Measurements from ENCODE around the gene FBXO48.
"Not testable (repeated sequence)": the region's sequence is repeated elsewhere in the genome, so short reads cannot be mapped to it uniquely, and the experiment has no call there.

FBXO48 gene

GRCh38 chr2:68469935-68470334 lies 2.8 kb upstream of the FBXO48 start:
- no peak for DNase-seq

DNA sequence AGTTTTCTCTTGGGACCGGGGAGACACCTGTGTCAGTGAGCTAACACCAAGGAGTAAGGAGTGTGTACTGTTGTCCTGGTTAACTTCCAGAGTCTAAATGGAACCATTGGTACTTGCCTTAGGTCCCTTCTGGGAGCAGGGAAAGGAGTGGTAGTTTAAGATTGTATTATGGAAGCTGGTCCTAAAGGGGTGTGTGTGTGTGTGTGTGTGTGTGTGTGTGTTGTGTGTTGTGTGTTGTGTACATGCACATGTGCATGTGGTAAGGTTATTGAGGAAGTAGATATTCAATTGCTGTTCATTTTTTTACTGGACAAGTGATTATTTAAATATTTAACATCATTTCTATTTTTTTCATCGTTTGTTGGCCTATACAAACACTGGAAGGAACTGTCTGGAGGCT lies 1.7 kb upstream of the FBXO48 start:
- DNase-seq, result no peak

DNA sequence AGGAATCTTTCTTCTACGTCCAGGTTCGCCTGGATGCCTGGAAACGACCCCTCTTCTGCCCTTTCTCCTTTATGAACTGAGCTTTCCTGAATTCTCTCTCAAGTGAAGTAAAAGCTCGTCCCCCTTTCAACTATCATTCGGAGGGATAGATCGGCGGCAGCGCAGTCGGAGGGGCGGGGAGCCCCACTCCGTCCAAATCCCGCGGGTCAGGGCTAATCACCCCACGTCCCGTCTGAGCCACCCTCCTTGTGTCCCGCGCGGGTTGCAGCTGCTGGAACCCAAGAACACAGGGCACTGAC lies 367 bp downstream of the FBXO48 start:
- no peak for DNase-seq

DNA sequence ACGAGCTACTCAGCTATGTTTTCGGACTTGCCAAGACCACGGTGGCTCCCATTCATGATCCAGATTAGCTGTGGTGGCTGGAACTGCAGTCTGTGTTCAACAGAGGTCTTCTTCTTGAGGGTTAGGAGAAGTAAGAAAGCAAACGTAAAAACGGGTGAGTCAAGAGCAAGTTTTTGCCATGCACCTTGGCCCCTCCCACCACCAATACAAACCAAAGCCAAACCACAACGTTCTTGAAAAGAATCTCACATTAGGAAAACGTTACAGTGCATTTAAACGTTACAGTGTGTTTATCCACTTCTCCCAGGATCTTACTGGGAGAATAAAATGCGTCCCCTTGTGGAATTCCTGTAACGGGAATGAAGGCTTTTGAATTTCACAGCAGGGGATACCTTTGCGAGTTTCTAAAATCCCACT lies 725 bp downstream of the FBXO48 start:
- no peak for DNase-seq

DNA sequence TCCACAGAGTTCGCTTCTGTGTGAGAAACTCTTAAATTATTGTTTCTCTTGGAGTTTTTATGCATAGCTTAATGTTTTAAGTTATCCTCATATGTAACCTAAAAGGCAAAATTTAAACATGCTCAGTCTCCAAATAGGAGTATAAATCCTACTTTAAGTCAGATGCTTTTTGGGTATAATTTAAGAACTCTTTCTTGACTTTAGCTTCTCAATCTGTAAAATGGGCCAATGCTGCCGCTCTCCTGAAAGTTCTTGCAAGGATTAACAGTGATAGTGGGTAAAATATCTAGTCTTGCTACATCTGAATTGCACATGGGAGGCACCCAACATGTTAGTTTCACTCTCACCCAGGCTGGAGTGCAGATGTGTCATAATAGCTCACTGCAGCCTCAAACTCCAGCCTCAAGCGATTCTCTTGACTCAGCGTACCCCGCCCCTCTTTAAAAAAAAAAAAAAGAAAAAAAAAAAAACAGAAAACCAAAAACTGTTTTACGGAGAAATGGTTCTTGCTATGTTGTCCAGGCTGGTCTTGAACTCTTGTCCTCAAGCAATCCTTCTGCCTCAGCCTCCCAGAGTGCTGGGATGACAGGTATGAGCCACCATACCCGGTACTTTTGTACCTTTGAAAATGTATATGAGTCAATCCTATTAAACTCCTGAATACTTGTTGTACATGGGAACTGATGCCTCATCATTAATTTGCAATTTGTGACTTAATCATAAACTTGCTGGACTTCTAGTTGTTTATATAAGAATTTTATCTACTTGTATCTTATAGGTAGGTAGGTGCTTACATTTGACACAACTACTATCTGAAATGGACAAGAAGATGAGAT lies 1.8 kb downstream of the FBXO48 start:
- DNase-seq, result no peak

DNA sequence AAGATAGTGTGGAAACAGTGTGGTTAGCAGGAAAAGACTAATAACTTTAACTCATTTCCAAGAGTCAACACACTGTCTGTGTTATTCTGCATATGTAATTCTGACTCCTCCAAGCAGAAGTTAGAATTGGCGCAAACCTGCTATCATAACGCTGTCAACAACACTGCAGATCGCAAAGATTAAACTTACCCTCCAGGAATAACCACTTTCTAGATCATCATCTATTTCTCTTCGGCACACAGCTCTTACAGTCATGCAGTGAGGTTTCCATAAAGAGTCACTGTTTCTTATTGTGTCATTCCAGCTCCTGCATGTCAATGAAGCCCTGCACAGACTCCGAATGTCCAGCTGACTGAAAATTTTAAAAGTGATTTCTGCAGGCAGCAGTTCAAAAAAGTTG lies 2.4 kb downstream of the FBXO48 start:
- no peak for DNase-seq

DNA sequence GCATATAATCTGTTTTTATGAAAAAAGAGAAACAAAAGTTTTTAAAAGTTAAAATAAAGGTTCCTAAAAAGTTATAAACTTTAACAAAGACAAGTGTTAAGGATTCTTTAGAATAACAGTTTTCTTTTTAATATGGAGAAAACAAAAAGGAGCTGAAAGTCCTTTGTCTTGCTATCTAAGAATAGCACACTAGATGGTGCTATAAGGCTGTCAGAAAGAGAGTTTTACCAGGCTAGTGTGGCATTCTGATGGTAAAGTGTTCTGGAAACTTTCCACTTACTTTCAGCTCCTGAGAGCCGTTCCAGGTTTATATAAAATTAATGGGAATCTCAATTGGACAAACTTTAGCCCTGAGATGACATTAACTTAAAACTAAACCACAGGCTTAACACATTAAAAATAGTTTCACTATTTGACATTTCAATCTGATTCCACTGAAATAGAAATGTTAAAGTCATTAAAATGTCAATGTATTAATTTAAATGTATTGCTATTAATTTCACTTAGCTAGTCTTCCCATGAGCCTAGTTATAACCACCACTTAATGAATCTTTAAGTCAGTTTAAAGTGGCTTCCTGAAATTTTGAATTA lies 3.7 kb downstream of the FBXO48 start:
- DNase-seq, result peak in 1 of 2 donors; percentile 72

DNA sequence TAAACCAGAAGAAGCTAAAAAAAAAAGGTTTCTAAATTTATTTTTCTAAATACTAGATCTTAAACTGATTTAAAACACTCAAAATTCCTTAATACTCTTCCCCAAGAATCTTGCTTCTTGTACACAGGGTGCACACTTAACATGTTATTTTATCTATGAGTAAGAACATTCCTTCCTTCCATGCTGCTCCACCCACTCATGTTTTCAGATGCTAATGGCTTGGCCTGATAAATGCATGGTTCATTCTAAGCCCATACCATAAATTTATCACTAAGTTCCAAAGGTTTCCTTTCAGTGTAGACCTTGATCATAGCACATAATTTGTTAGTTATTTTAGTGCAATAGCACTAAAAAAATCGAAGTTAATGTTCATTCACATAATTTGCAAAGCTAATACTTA lies 8.1 kb downstream of the FBXO48 start:
- no peak for DNase-seq

DNA sequence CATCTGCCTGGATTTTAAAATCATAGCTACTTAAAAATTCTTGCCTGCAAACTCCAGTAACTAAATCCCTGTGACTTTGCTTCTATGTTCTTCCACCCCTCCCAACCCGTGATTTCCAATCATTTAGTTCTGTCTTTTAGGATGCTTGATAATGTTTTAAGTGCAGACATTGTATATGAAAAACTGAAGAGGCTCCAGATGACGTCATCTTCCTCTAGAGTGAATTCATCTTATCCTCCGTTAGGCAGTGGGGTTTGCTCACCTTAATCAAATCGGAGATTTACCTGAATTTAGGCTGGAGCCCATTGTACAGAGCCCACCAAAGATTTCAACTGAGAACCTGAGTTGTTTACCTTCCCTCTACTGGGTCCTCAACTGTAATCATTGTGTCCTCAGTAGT lies 10.9 kb downstream of the FBXO48 start:
- DNase-seq, result no peak

GRCh38 chr2:68454719-68455118 lies 12.4 kb downstream of the FBXO48 start:
- DNase-seq, result no peak

GRCh38 chr2:68453761-68454360 lies 13.2 kb downstream of the FBXO48 start:
- no peak for DNase-seq

- DNase-seq, result no peak
Observed at GRCh38 chr2:68452158-68452900, 14.8 kb downstream of the FBXO48 start.

DNA sequence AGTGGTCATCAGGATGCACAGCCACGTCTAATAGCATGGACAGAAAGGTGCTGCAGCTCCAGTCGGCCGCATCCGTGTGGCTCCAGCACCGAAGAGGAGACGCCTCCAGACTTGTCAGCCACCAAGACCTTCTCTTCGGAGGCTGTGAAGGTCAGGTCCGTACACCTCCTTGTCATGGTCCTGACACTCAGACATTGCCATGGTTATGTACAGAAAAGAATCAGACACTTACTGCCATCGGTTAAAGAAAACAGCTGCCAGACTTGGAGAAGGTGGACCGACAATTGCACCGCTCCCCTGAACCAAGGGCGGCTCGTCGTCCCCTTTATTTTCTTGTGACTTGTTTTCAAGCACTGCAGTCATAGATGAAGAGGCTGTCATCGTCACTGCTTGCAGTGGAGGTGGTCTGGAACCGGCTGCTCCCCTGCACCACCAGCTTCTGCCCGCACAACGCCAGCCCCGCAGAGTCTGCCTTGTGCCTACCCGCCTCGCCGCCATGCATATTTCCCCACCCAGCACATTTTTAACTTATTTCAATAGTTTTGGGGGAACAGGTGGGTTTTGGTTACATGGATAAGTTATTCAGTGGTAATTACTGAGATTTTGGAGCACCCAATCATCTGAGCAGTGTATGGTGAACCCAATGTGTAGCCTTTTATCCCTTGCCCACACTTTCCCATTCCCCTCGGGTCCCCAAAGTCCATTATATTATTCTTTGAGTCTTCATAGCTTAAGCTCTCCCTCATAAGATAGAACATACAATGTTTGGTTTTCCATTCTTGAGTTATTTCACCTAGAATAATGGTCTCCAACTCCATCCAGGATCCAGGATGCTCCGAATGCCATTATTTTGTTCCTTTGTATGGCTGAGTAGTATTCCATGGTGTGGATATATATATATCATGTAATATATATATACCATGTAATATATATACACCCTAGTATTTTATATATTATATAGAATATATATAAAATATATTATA lies 18.1 kb downstream of the FBXO48 start:
- no peak for DNase-seq

- no peak for DNase-seq
Observed at GRCh38 chr2:68447118-68447517, 20.0 kb downstream of the FBXO48 start.

DNA sequence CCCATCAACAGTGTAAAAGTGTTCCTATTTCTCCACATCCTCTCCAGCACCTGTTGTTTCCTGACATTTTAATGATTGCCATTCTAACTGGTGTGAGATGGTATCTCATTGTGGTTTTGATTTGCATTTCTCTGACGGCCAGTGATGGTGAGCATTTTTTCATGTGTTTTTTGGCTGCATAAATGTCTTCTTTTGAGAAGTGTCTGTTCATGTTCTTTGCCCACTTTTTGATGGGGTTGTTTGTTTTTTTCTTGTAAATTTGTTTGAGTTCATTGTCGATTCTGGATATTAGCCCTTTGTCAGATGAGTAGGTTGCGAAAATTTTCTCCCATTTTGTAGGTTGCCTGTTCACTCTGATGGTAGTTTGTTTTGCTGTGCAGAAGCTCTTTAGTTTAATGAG lies 20.7 kb downstream of the FBXO48 start:
- not testable (repeated sequence) for DNase-seq

- DNase-seq, result no peak
Observed at GRCh38 chr2:68441994-68442322, 25.1 kb downstream of the FBXO48 start.

GRCh38 chr2:68441179-68441993 lies 25.7 kb downstream of the FBXO48 start:
- DNase-seq, result peak; percentile 72 to 91

GRCh38 chr2:68438455-68439303 lies 28.4 kb downstream of the FBXO48 start:
- no peak for DNase-seq

DNA sequence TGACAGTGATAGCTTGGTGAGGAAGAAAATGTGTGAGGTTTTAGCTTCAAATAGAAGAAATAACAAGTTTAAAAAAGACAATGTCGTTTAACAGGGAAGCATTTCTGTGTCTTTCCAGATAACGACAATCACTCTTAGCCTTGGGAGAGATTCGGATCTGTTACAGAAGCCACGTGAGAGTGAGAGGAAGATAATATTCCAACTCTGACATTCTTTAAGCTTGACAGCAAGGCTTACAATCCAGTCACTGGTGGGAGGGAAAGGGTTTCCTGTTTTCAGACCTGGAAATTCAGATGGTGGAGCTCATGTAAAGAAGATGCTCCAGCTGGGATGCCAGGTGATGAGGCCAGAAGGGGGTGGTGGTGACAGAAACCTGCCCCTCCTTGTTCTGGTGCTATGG lies 30.8 kb downstream of the FBXO48 start:
- DNase-seq, result no peak

DNA sequence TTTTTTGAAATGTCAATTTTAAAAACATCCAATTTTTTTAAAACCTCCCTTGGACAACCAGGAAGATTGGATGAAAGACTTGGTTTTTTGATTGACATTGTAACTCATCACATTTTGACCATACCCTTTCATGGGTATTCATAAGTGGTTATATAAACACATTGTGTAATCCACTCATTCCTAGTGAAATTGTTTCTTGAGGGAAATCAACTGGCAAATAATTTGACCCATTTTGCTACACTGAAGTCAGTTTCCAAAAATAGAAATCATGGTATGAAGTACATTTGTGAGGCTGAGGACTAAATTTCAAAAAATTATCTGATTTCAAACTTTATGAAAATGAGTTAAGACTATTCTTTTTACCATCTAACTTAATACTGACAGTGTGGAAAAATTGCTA lies 31.5 kb downstream of the FBXO48 start:
- no peak for DNase-seq

- DNase-seq, result no peak
Observed at GRCh38 chr2:68434981-68435380, 32.1 kb downstream of the FBXO48 start.
